ENCODE measurements around the gene SNED1.

The SNED1 gene

DNA sequence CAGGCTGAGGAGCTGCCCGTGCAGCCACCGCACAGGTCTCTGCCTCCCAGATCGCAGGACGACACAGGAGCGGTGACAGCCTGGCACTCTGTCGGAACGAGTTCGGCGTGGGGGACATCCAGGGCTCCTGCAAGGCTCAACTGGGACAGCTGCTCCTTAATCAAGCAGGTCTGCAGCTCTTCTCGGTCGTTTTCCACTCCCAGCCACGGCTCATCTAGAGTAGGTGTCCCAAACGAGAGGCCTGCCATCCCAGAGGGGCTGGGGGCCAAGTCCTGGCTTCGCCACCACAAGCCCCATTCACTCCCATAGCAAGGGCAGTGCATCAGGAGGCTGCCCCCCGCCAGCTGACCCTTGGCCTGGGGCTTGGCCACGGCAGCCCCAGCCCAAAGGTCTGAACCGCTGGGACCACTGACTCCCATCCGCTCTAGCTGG is 128.4 kb downstream of the SNED1 start:
- H3K36me3 ChIP-seq (ENCODE audit: control insufficient read depth, low read length), result peaks cover 41% of the 10 kb centered on the region
- no peak overlapping the region for H3K4me3 ChIP-seq (ENCODE audit: low read length)
- no peaks in the 10 kb centered on the region for H3K79me2 ChIP-seq (ENCODE audit: control insufficient read depth, low read length)
- TF ChIP-seq EZH2phosphoT487 (IDR thresholded peaks at IDR 0.05; ENCODE audit: borderline replicate concordance, low read length) (no peak), CTCF (IDR thresholded peaks at IDR 0.05; ENCODE audit: low read depth, low read length, poor library complexity, severe bottlenecking) (no peak)
- H3F3A ChIP-seq (ENCODE audit: control insufficient read depth, insufficient read depth), result peaks cover 6% of the 10 kb centered on the region; the same call in 1 of the 2 replicates
- H3K27me3 ChIP-seq (ENCODE audit: control insufficient read depth, low read length), result no peaks in the 10 kb centered on the region
- H4K20me1 ChIP-seq (ENCODE audit: control insufficient read depth, insufficient read depth, low read depth, low read length), result no peaks in the 10 kb centered on the region
- H3K4me1 ChIP-seq (ENCODE audit: control insufficient read depth, low read length), result no peaks in the 10 kb centered on the region
- H3K9me3 ChIP-seq (ENCODE audit: control insufficient read depth, insufficient read depth, low read length), result no peaks in the 10 kb centered on the region
- no peak overlapping the region for H3K4me2 ChIP-seq (ENCODE audit: low read length)
- no peak overlapping the region for H3K27ac ChIP-seq (ENCODE audit: low read depth, low read length)
- no peaks in the 10 kb centered on the region for H3K9me2 ChIP-seq (replicated peaks; ENCODE audit: control insufficient read depth, low read length)

GRCh38 chr2:241128266-241128665 is 129.8 kb downstream of the SNED1 start:
- no peaks in the 10 kb centered on the region for H3K27me3 ChIP-seq (ENCODE audit: control insufficient read depth, low read length)
- no peaks in the 10 kb centered on the region for H3F3A ChIP-seq (ENCODE audit: control insufficient read depth, insufficient read depth)
- H3K4me3 ChIP-seq (ENCODE audit: low read length), result no peak overlapping the region
- H3K27ac ChIP-seq (ENCODE audit: low read depth, low read length), result no peak overlapping the region
- no peaks in the 10 kb centered on the region for H3K79me2 ChIP-seq (ENCODE audit: control insufficient read depth, low read length)
- TF ChIP-seq EZH2phosphoT487 (IDR thresholded peaks at IDR 0.05; ENCODE audit: borderline replicate concordance, low read length) (no peak), CTCF (IDR thresholded peaks at IDR 0.05; ENCODE audit: low read depth, low read length, poor library complexity, severe bottlenecking) (no peak)
- no peak overlapping the region for H3K4me2 ChIP-seq (ENCODE audit: low read length)
- H4K20me1 ChIP-seq (ENCODE audit: control insufficient read depth, insufficient read depth, low read depth, low read length), result no peaks in the 10 kb centered on the region
- peaks cover 38% of the 10 kb centered on the region for H3K36me3 ChIP-seq (ENCODE audit: control insufficient read depth, low read length)
- H3K4me1 ChIP-seq (ENCODE audit: control insufficient read depth, low read length), result no peaks in the 10 kb centered on the region
- H3K9me3 ChIP-seq (ENCODE audit: control insufficient read depth, insufficient read depth, low read length), result no peaks in the 10 kb centered on the region
- H3K9me2 ChIP-seq (replicated peaks; ENCODE audit: control insufficient read depth, low read length), result no peaks in the 10 kb centered on the region

DNA sequence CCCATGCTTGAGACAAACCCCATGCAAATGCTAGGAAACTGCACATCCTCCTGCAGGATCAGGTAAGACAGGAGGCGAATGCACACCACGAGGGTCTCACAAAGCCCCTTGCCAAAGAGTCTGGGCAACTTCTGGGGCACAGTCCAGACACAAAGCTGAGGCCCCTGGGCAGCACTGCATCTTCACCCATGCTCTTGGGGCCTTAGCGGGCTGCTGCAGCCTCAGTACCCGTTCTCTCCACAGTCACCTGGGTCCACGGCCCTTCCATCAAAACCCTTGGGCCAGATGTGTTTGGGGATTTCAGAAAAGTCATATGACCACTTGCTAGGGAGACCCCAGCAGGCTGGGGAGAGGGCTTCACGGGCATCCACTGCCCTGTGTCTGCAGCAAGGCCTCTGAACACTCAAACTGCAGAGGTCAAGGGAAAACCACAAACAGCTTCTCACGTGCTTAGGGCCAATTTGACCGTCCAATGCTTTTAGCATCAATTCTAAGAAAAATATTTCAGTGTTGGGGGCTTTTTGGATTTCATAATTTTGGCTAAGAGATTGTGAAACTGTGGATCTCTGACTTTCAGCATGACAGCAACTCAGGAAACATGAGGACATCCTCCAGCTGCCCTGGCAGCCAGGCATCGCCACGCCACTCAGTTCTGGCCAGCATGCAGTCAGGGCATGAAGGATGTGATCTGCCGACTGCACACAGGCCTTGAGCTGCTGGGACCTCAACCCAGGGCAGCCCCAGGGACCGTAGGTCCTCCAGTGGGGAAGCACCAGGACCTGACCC is 130.9 kb downstream of the SNED1 start:
- Histone ChIP-seq H3K4me1 (ENCODE audit: control insufficient read depth, low read length) (no peaks in the 10 kb centered on the region), H4K20me1 (ENCODE audit: control insufficient read depth, insufficient read depth, low read depth, low read length) (no peaks in the 10 kb centered on the region), H3K79me2 (ENCODE audit: control insufficient read depth, low read length) (no peaks in the 10 kb centered on the region), H3K9me3 (ENCODE audit: control insufficient read depth, insufficient read depth, low read length) (no peaks in the 10 kb centered on the region), H3K27me3 (ENCODE audit: control insufficient read depth, low read length) (no peaks in the 10 kb centered on the region), H3K27ac (ENCODE audit: low read depth, low read length) (no peak overlapping the region), H3K4me3 (ENCODE audit: low read length) (no peak overlapping the region), H3K4me2 (ENCODE audit: low read length) (no peak overlapping the region), H3K9me2 (replicated peaks; ENCODE audit: control insufficient read depth, low read length) (no peaks in the 10 kb centered on the region), H3F3A (ENCODE audit: control insufficient read depth, insufficient read depth) (no peaks in the 10 kb centered on the region), H3K36me3 (ENCODE audit: control insufficient read depth, low read length) (peaks cover 35% of the 10 kb centered on the region)
- TF ChIP-seq CTCF (IDR thresholded peaks at IDR 0.05; ENCODE audit: low read depth, low read length, poor library complexity, severe bottlenecking), result no peak
- TF ChIP-seq EZH2phosphoT487 (IDR thresholded peaks at IDR 0.05; ENCODE audit: borderline replicate concordance, low read length), result no peak

All from DOHH2 (cell line).